ENCODE results near the gene MAP1LC3B2. TPM values are rescaled to one million over a fixed set of nuclear protein-coding genes. Genes with fewer than 3 reads are reported as not detected.

MAP1LC3B2 gene
- polyA plus RNA-seq, 1 of the 3 experiments (the other 2 are of a cell fraction), result 0.76 TPM

DNA sequence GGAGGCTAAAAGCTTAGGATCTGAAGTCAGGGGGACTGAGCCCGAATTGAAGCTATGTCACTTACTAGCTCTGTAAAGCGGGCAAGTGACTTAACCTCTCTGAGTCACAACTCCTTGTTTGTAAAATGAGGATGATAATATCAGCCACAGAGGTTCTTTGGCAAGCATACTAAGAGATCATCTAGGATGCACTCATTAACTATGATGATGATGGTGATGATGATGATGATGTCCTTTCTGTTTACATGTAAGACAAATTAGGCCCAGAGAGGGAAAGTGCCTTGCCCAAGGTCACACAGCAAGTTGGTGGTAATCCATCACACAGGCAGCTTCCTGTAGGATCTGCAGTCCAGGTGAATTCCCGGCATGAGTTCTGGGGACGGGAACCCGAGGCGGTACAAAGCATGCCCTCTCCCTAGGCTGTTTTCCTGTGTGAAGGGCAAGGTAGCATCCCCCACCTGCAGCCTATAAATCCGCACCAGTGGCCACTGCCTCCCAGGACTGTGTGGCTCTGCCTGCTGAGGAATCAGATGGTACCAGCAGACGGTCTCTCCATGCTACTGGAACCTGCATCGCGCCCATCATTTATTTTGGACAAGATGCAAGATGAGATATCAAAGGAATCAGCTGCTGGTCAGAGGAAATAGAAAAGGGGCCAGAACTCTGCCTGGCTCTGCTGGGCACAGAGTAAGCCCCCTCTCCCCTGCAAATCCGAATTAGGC is 55.2 kb downstream of the MAP1LC3B2 start:
- H3K79me2 ChIP-seq (ENCODE audit: insufficient read depth), result no peaks in the 10 kb centered on the region
- H3F3A ChIP-seq (replicated peaks; ENCODE audit: insufficient read depth), result no peaks in the 10 kb centered on the region
- no peak for DNase-seq
- H3K27me3 ChIP-seq (ENCODE audit: insufficient read depth), result no peaks in the 10 kb centered on the region
- H3K4me3 ChIP-seq (ENCODE audit: low read depth in 2 of 2, low read length in 1 of 2), result no peak overlapping the region
- H3K9ac ChIP-seq, result no peak overlapping the region
- TF ChIP-seq, protein P1, sequence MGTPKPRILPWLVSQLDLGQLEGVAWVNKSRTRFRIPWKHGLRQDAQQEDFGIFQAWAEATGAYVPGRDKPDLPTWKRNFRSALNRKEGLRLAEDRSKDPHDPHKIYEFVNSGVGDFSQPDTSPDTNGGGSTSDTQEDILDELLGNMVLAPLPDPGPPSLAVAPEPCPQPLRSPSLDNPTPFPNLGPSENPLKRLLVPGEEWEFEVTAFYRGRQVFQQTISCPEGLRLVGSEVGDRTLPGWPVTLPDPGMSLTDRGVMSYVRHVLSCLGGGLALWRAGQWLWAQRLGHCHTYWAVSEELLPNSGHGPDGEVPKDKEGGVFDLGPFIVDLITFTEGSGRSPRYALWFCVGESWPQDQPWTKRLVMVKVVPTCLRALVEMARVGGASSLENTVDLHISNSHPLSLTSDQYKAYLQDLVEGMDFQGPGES (IDR thresholded peaks at IDR 0.05; ENCODE audit: low read depth, low read length), result no peak
- TF ChIP-seq, protein P2, sequence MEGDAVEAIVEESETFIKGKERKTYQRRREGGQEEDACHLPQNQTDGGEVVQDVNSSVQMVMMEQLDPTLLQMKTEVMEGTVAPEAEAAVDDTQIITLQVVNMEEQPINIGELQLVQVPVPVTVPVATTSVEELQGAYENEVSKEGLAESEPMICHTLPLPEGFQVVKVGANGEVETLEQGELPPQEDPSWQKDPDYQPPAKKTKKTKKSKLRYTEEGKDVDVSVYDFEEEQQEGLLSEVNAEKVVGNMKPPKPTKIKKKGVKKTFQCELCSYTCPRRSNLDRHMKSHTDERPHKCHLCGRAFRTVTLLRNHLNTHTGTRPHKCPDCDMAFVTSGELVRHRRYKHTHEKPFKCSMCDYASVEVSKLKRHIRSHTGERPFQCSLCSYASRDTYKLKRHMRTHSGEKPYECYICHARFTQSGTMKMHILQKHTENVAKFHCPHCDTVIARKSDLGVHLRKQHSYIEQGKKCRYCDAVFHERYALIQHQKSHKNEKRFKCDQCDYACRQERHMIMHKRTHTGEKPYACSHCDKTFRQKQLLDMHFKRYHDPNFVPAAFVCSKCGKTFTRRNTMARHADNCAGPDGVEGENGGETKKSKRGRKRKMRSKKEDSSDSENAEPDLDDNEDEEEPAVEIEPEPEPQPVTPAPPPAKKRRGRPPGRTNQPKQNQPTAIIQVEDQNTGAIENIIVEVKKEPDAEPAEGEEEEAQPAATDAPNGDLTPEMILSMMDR (IDR thresholded peaks at IDR 0.05), result no peak
- TF ChIP-seq TEAD4 (IDR thresholded peaks at IDR 0.05; ENCODE audit: borderline replicate concordance, insufficient read depth) (no peak), YY1 (IDR thresholded peaks at IDR 0.05; ENCODE audit: low read depth) (no peak), SIN3A (IDR thresholded peaks at IDR 0.05; ENCODE audit: borderline replicate concordance, low read depth, low read length) (no peak), MEF2A (IDR thresholded peaks at IDR 0.05; ENCODE audit: borderline replicate concordance, low read depth) (no peak), EP300 (IDR thresholded peaks at IDR 0.05; ENCODE audit: borderline replicate concordance in 1 of 2, low read depth in 1 of 2, low read length in 1 of 2) (no peak)
- TF ChIP-seq, protein P3, sequence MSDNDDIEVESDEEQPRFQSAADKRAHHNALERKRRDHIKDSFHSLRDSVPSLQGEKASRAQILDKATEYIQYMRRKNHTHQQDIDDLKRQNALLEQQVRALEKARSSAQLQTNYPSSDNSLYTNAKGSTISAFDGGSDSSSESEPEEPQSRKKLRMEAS (IDR thresholded peaks at IDR 0.05; ENCODE audit: low read depth), result no peak
- ChIA-PET CTCF (interaction anchor here (1.2 to 1.5 kb wide), 2 partner anchors 14 to 17 kb away, joined by 4 to 5 read pairs; no protein-coding TSS in a partner anchor), POLR2A (no interaction called here)
- whole genome bisulfite sequencing (ENCODE audit: low lambda C conversion rate), result 60% methylated on average over 8 of the region's 11 CpGs
- no peaks in the 10 kb centered on the region; a peak in 1 of 4 replicates for H3K4me1 ChIP-seq (ENCODE audit: control insufficient read depth in 1 of 2, insufficient read depth in 2 of 2, low read depth in 1 of 2, low read length in 1 of 2)
- no peaks in the 10 kb centered on the region for H3K9me3 ChIP-seq
- H3K27ac ChIP-seq (ENCODE audit: low read depth in 2 of 2, low read length in 1 of 2), result no peak overlapping the region
- H3K36me3 ChIP-seq (replicated peaks in 1 of 2; ENCODE audit: control insufficient read depth in 1 of 2, insufficient read depth in 2 of 2, low read length in 1 of 2), result no peaks in the 10 kb centered on the region
- H3K9me2 ChIP-seq, result no peaks in the 10 kb centered on the region
- H2AFZ ChIP-seq (ENCODE audit: low read depth), result no peak overlapping the region
- H3K4me2 ChIP-seq, result no peak overlapping the region
- no peaks in the 10 kb centered on the region for H4K20me1 ChIP-seq (ENCODE audit: insufficient read depth)

DNA sequence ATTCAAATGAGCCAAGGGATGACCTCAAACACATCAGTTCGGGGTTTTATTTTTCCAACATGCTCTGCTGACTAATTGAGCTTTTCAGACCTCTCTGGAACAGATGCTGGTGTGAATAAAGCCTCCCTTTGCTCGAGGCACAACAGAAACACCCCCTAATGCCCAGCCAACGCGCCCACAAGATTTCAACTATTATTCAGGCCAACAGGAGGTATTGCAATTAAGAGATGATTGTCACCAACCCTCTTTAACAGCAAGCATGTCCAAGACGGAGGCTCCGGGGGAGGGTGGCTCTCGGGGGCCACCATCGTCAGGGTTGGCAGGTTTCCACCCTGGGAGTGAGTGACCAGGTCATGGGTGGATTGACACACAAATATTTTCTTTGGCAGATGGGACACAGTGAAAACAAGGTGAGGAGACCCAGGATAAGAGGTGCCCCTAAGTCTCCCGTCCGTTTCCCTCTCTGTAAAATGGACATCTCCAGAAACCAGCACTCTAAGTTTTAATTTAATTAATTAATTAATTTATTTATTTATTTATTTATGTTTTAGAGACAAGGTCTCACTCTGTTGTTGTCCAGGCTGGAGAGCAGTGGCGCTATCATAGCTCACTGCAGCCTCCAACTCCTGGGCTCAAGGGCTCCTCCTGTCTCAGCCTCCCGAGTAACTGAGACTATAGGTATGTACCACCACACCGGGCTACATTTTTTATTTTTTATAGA is 56.1 kb downstream of the MAP1LC3B2 start:
- no peaks in the 10 kb centered on the region for H3K9me2 ChIP-seq
- H3K4me1 ChIP-seq (ENCODE audit: control insufficient read depth in 1 of 2, insufficient read depth in 2 of 2, low read depth in 1 of 2, low read length in 1 of 2), result no peaks in the 10 kb centered on the region; a peak in 1 of 4 replicates
- H3K27me3 ChIP-seq (ENCODE audit: insufficient read depth), result peaks cover 4% of the 10 kb centered on the region; the same call in 1 of the 2 replicates
- no peaks in the 10 kb centered on the region for H3K9me3 ChIP-seq
- H3K27ac ChIP-seq (ENCODE audit: low read depth in 2 of 2, low read length in 1 of 2), result no peak overlapping the region
- no peak overlapping the region for H3K4me3 ChIP-seq (ENCODE audit: low read depth in 2 of 2, low read length in 1 of 2)
- CTCF ChIA-PET, result interaction anchor here (1.5 kb wide), 1 partner anchor 16 kb away, joined by 4 read pairs; no protein-coding TSS in a partner anchor
- POLR2A ChIA-PET, result no interaction called here
- no peak overlapping the region for H2AFZ ChIP-seq (ENCODE audit: low read depth)
- no peaks in the 10 kb centered on the region for H3F3A ChIP-seq (replicated peaks; ENCODE audit: insufficient read depth)
- H3K4me2 ChIP-seq, result no peak overlapping the region
- no peak overlapping the region for H3K9ac ChIP-seq
- no peak for DNase-seq
- 64% methylated on average over 13 of the region's 13 CpGs for WGBS (ENCODE audit: low lambda C conversion rate)
- H3K36me3 ChIP-seq (replicated peaks in 1 of 2; ENCODE audit: control insufficient read depth in 1 of 2, insufficient read depth in 2 of 2, low read length in 1 of 2), result no peaks in the 10 kb centered on the region
- H3K79me2 ChIP-seq (ENCODE audit: insufficient read depth), result no peaks in the 10 kb centered on the region
- no peaks in the 10 kb centered on the region for H4K20me1 ChIP-seq (ENCODE audit: insufficient read depth)
- TF ChIP-seq CHD2 (IDR thresholded peaks at IDR 0.05; ENCODE audit: low read length, partially characterized antibody), result no peak
- TF ChIP-seq, protein P3 (IDR thresholded peaks at IDR 0.05; ENCODE audit: low read depth), result no peak
- no peak for TF ChIP-seq FOXJ3 (CRISPR knock-in tag; IDR thresholded peaks at IDR 0.05)
- TF ChIP-seq, protein P4, sequence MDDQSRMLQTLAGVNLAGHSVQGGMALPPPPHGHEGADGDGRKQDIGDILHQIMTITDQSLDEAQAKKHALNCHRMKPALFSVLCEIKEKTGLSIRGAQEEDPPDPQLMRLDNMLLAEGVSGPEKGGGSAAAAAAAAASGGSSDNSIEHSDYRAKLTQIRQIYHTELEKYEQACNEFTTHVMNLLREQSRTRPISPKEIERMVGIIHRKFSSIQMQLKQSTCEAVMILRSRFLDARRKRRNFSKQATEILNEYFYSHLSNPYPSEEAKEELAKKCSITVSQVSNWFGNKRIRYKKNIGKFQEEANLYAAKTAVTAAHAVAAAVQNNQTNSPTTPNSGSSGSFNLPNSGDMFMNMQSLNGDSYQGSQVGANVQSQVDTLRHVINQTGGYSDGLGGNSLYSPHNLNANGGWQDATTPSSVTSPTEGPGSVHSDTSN (IDR thresholded peaks at IDR 0.05), result no peak
- TF ChIP-seq, protein P5, sequence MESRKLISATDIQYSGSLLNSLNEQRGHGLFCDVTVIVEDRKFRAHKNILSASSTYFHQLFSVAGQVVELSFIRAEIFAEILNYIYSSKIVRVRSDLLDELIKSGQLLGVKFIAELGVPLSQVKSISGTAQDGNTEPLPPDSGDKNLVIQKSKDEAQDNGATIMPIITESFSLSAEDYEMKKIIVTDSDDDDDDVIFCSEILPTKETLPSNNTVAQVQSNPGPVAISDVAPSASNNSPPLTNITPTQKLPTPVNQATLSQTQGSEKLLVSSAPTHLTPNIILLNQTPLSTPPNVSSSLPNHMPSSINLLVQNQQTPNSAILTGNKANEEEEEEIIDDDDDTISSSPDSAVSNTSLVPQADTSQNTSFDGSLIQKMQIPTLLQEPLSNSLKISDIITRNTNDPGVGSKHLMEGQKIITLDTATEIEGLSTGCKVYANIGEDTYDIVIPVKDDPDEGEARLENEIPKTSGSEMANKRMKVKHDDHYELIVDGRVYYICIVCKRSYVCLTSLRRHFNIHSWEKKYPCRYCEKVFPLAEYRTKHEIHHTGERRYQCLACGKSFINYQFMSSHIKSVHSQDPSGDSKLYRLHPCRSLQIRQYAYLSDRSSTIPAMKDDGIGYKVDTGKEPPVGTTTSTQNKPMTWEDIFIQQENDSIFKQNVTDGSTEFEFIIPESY (IDR thresholded peaks at IDR 0.05; ENCODE audit: borderline replicate concordance, low read depth), result no peak
- TF ChIP-seq, protein P6, sequence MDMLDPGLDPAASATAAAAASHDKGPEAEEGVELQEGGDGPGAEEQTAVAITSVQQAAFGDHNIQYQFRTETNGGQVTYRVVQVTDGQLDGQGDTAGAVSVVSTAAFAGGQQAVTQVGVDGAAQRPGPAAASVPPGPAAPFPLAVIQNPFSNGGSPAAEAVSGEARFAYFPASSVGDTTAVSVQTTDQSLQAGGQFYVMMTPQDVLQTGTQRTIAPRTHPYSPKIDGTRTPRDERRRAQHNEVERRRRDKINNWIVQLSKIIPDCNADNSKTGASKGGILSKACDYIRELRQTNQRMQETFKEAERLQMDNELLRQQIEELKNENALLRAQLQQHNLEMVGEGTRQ (IDR thresholded peaks at IDR 0.05; ENCODE audit: borderline replicate concordance, low read depth, low read length), result no peak
- TF ChIP-seq JUND (IDR thresholded peaks at IDR 0.05), result no peak
- no peak for TF ChIP-seq TEAD4 (IDR thresholded peaks at IDR 0.05; ENCODE audit: borderline replicate concordance, insufficient read depth)
- no peak for TF ChIP-seq EZH2phosphoT487 (IDR thresholded peaks at IDR 0.05; ENCODE audit: borderline replicate concordance, low read depth)

Data from SK-N-SH (cell line).